Measurements from ENCODE around the gene PKM.

GRCh38 chr15:72199721-72200212, 31.2 kb downstream of the PKM start:
- TF ChIP-seq CTCF (IDR thresholded peaks at IDR 0.05): peak; percentile 76 to 88 (median 86)
- no peak for TF ChIP-seq POLR2A (IDR thresholded peaks at IDR 0.05)
